Stimulated activated CD8-positive, alpha-beta memory T cell treated with anti-CD3 and anti-CD28 coated beads, Interleukin-7, amount 100 ng/mL, for 4 hours (primary cell): ENCODE results near the gene FAM107A.

Experiments used
- DNase-seq, 2 donors: peaks; one replicate each; pipeline ENCODE4 v3.0.0-alpha.2; 2020; ENCODE audit warnings: low read depth in 2 of 2

The FAM107A gene, protein sequence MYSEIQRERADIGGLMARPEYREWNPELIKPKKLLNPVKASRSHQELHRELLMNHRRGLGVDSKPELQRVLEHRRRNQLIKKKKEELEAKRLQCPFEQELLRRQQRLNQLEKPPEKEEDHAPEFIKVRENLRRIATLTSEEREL

GRCh38 chr3:58577269-58577821, at the start of gene FAM107A:
Gene FAM107A, minus strand, starts transcription at chr3:58577391. Its CDS starts 7,531 bp downstream, at chr3:58569860.
- no peak for DNase-seq

DNA sequence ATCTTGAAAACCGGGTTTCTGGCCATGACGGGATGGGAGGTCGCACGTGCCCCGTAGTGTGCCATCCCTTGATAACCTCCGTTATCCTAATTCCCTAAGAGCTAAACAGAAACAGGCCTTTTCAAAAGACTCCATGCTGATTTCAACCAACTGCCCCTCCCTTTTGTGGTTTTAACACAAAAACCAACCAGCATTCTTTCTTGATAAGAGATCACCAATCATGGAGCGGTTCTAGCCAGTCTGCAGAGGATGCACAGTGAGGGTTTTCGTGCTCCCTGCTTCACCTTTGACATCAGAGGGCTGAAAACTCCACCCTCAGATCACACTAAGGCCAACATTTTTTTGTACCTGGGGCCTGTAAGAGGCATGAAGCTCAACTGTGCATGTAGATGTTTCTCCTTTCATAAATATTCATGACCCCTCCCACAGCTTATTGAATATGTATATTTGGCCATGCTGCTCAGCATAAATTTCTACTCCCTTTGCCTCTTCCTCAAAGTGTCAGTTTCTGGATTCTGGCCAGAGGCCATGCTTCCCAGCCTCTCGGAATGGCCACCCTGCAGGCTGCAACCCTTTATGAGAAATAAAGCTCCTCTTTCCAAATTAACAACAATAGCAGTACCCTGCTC, 48.1 kb upstream of the FAM107A start:
- DNase-seq = no peak

DNA sequence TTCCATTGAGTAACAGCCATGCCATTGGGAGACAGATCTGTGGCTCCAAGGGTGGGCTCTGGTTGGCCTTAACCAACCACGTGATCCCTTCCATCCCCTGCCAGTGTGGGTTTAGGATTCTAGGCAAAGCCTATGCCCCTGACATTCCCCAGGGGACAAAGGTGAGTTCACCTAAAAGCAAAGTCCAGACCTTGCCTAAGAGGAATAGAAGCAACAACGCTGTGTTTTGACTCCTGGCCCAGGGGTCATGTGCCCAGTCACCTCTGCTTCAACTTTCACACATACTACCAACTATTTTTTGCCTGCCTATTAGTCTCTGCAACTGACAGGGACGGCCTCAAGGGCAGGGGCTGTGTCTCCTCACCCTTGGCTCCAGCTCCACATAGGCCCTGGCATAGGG, 47.4 kb upstream of the FAM107A start:
- no peak for DNase-seq

DNA sequence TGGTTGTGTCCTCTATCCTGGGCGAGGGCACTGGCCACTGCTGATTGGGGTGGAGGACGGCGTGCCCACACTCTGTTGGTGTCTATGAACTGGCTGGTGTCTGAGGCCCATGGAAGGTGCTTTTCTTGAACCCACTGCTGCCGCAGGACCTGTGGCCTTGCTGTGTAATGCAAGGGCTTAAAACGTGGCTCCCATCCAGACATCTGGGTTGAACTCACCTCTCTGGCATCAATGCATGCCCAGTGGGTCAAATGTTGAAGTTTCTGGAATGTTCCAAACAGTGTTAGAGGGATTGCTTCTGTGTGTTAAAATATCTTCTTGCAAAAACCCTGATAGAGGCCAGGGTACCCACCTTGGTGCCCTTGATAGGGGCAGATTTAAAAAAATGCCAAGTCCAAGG, 46.8 kb upstream of the FAM107A start:
- DNase-seq = no peak

- no peak for DNase-seq
Observed at GRCh38 chr3:58623478-58623877, 46.3 kb upstream of the FAM107A start.

- no peak for DNase-seq
Observed at GRCh38 chr3:58622892-58623291, 45.7 kb upstream of the FAM107A start.

DNA sequence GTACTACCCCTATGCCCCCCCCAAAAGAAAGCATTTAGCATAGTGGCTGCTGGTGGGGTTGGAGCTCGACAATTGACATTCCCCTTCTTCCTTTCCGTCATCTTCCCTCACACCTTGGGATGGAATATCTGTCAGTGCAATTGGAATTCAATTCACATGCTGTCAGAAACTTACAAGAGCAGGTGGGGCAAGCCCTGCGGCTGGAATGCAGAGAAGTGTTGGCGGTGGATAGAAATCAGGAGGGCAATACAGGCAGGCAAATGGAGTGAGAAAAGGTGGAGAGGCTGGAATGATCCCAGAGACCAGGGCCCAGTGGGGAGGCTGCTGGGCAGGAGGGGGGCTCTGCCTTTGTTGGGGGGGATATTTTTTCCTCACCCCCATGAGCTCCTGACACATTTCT, 45.2 kb upstream of the FAM107A start:
- no peak for DNase-seq

GRCh38 chr3:58621086-58621830, 44.1 kb upstream of the FAM107A start:
- DNase-seq = no peak

DNA sequence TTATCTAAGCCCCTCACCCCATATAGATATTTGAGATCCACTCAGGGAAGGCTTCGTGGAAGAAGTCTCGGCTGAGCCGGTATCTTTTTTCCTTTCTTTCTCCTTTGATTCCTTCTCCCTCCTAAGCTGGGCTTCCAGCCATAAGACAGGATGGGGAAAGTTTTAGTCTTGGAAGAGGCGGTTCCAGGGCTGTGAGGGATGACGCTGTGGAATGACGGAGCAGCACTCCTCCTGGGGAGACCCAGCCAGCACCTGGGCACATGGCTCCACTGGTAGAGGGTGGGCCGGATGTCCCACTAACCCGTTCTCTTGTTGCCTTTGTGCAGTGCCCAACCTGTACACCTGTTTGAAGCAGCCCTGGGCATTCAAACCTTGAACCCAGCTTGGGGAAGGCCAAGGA, 43.2 kb upstream of the FAM107A start:
- no peak for DNase-seq

DNA sequence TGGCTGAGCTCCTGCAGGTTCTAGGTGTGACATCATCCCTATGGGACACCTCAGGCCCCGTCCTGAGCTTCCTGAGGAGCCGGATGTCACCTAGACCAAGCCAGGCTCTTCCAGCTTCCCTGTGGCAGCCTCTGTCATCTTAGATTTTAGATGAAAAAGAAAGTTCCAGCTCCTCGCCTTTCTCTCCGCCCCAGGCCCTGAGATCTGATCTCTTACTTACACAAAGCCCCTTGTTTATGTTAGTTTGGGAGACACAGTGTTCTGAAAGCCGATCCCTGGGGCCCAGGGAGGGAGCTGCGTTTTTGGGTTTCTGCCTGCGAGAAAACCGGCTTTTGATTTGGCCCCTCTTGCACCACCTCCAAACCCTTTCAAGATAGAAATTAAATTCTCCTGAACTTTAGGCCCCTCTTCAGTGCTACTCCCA, 40.2 kb upstream of the FAM107A start:
- no peak for DNase-seq

DNA sequence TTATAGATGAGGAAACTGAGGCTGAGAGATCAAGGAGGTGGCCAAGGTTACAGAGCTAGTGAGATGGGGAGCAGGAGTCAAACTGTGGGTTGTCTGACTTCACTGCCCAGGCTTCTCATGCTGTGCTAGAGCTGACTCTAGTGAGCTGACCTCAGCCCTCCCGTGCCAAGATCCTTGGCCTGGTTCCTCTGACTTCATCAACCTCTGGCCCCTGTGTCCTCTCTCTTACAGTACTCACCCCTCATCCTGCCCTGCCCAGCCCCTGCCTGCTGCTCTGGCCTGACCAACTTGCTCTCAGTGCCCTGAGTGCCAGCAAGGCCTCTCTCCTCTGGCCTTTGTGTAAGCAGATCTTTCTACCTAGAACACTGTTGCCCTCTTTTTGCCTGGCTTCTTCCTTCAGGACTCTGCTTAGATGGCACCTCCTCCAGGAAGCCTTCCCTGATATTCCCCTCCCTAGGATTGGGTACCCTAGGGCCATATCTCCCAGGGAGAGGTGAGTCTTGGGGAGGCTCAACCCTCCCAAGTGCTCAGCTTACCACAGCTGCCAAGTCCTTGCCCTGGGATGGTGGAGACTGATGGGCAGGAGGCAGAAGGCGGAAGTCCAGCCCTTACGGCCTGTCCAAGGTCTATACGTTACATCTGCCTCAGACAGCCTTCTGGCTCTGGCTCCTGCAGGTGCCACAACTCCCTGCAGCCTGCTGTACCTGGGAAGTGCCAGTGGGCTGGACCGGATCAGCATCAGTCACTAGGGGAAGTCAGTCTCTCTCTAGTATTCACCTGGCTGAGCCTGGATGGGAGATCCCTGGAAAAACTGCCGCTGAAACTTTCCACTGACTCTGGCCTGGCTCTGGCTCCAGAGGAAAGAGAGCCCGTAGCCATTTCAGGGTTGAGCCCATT, 36.3 kb upstream of the FAM107A start:
- no peak for DNase-seq

GRCh38 chr3:58612830-58613229, 35.6 kb upstream of the FAM107A start:
- DNase-seq = no peak

DNA sequence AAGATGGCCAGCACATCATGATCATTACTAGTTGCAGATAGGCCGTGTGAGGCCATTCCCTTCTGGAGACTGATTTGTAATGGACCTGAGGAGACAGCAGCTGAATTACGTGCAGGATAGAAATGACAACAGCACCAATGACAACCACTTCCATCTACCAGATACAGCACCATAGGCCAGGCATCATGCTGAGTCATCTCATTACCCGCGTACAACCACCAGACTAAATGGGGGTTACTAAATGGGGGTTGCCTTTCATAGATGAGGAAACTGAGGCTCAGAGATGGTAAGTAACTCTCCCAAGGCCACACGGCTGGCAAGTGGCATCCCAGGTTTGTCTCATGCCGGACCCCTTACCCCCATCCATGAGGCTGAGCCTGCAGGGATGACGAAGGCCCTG, 32.8 kb upstream of the FAM107A start:
- no peak for DNase-seq

- DNase-seq = no peak
Observed at GRCh38 chr3:58608648-58609047, 31.5 kb upstream of the FAM107A start.

DNA sequence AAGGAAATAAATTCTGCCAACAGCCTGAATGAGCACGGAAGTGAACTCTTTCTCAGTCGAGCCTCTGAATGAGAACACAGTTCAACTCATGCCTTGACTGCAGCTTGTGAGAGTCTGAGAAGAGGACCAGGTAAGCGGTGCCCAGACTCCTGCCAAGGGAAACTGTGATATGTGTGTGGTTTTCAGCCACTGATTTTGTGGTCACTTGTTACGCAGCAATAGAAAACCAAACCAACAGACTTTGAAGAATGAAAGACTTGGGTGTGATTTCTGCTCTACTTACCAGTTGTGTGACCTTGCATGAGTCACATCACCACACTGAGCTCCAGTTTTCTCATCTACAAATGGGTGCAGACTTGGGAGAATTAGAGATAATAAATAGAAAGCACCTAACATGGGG, 30.6 kb upstream of the FAM107A start:
- no peak for DNase-seq

DNA sequence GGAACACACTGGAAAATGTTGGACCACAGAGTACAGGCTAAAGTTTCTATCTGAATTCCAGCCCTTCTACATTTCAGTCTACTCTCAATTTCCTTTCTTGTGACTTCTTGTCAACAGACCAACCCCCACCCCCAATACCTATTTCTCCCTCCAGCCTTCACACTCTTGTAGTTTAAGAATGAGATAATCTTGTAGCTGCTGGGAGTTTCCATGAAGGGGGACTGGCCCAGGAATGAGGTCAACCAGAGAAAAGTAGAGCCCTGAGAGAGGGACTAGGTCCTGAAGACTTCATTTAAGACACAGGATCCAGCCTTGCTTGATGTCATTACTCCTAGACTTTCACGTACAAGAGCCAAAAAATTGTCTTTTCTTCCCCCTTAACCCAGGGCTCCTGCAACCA, 29.5 kb upstream of the FAM107A start:
- no peak for DNase-seq

GRCh38 chr3:58604031-58604430, 26.8 kb upstream of the FAM107A start:
- DNase-seq = no peak

DNA sequence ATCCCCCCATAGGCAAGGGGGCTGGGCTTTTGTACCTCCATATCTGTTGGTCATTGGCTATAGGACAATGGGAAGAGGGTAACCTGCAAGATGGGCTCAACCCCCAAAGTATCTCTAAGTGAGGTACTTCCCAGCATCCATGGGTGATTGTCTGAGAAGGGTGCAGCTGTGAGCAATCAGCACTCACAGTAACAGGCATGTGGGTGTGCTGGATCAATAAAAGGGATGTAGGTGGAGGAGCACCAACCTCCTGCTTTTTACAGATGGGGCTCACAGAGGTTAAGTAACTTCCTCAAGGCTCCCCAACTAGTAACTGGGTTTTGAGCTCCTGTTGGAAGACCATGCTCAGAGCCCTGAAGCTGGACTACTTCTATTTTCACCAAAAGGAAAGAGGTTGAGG, 26.4 kb upstream of the FAM107A start:
- DNase-seq = no peak

GRCh38 chr3:58597770-58598310, 20.6 kb upstream of the FAM107A start:
- no peak for DNase-seq

- DNase-seq = no peak
Observed at GRCh38 chr3:58596834-58597518, 19.8 kb upstream of the FAM107A start.

DNA sequence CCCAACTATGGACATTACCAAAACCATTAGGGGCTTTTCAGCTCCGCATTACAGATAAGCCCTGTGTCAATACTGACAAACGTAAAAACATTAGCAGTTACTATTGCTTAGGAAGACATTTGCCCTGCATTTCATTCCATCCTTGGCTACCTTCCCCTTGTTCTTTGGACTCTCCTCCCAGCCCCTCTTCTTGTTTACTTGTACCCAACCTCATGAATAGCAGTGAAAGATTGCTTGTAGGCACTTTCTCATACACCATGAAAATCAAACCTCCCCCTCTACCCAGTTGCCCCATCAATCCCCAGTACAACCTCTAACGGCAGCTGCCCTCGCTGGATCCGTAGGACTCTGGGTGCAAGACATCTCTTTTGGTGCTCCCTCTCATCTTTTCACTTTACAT, 16.9 kb upstream of the FAM107A start:
- no peak for DNase-seq
